Prostate gland (tissue), 2 donors: ENCODE measurements around the gene VAMP5. TPM values are rescaled to one million over a fixed set of nuclear protein-coding genes. Genes with fewer than 3 reads are reported as not detected.
A peak's percentile ranks its signal among the peaks of the same experiment; 100 is the strongest.

ENCODE experiments used
- DNase-seq: peaks from one replicate; pipeline ENCODE4 v3.0.0-alpha.2; 2019; ENCODE audit warnings: low spot score
- H3K27ac ChIP-seq, 2 donors: fragments of 200-600 bp; sonication (generic); 2 replicates each; pipeline ENCODE4 v1.5.1; 2017 to 2019
- H3K27me3 ChIP-seq: fragments of 200-600 bp; sonication (generic); replicated peaks from 2 replicates; pipeline ENCODE4 v1.5.1; 2019; ENCODE audit not compliant: insufficient read depth
- H3K36me3 ChIP-seq, 2 donors: fragments of 200-600 bp; sonication (generic); 1 replicate in 1 of 2; 2 replicates in 1 of 2; pipeline versions ENCODE4 v1.5.1 to v1.8.1; 2017 to 2019
- H3K4me1 ChIP-seq: fragments of 200-600 bp; sonication (generic); replicated peaks from 2 replicates; pipeline ENCODE4 v1.5.1; 2019
- H3K4me3 ChIP-seq, 2 donors: fragments of 200-600 bp; sonication (generic); 2 replicates each; pipeline ENCODE4 v1.5.1; 2017 to 2019
- H3K9me3 ChIP-seq: fragments of 200-600 bp; sonication (generic); 2 replicates; pipeline ENCODE4 v1.5.1; 2017
- POLR2A ChIP-seq: fragments of 450-650 bp; IDR thresholded peaks from one replicate; pipeline ENCODE4 v1.6.1; 2016; ENCODE audit warnings: antibody characterized with exemption, mild to moderate bottlenecking
- POLR2AphosphoS5 ChIP-seq: sonication (generic); formaldehyde crosslinking; IDR thresholded peaks from one replicate; pipeline ENCODE4 v1.6.1; 2017; ENCODE audit warnings: antibody characterized with exemption
- WGBS: methylation state at CpG from one replicate; pipeline ENCODE4 v1.1.5; 2018; 5-methylcytosine and 5-hydroxymethylcytosine counted together
- intact Hi-C: fragments of 100-400 bp; cut with DNase I; formaldehyde crosslinking; loops from one replicate; pipeline ENCODE4 v1.14.2; 2022
- total RNA-seq, 2 donors: library from RNA; depleted of rRNA; stranded (reverse); fragments of >200 nt; gene quantifications; one replicate each; pipeline ENCODE4 v1.1.0, GENCODE V29; 2016
- TF ChIP-seq, protein P1 (sequence below), 4 experiments: fragments of 200-600 bp in 2 of 4; fragments of 450-650 bp in 2 of 4; sonication (generic) in 2 of 4; IDR thresholded peaks; 1 replicate in 3 of 4; 2 replicates in 1 of 4; pipeline ENCODE4 v1.5.1; 2016 to 2019; ENCODE audit warnings: antibody characterized with exemption in 4 of 4, mild to moderate bottlenecking in 2 of 4, moderate library complexity in 2 of 4

VAMP5 gene
- total RNA-seq, 2 donors from 2014 or later, result 8.4 to 27.0 TPM

DNA sequence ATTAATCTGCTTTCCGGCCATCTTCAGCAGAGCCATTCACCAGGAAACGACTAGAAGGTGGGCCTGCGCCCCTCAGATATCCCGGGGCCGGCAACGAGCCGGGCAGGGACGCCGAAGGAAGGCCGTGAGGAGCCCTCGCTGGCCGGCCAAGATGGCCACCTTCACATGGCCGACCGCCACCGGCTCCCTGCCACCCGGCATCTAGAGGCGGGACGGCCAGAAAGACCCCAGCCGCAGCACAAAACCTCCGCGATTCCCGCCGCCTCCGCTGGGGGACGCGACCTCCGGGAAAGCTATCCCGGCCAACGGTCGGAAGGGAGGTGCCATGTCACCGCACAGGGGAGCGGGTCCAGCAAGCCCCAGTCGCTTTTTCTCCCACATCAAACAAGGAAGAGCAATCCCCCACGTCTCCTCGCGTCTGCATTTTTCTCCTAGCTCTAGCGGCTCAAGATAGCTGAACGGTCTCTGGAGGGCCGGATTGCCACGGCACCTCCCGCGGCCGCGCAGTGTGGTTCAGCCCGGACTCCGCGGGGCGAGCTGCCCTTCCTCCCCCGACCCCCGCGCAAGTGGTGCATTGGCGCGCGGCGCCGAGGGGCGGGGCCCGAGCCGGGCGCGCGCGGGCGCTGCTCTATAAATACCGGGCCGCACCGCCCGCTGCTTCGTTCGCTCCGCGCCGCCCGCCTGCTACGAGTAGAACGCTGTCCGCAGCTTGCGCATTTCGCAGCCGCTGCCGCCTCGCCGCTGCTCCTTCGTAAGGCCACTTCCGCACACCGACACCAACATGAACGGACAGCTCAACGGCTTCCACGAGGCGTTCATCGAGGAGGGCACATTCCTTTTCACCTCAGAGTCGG is 45.5 kb upstream of the VAMP5 start, which contains the start of gene MAT2A:
Gene MAT2A (plus strand): TSS at position 662 of the 854 bp plus-strand sequence. CDS start 120 bp downstream, at position 782.
- DNase-seq, result peak; percentile 88
- no peaks in the 10 kb centered on the region for H3K9me3 ChIP-seq
- intact Hi-C loops, result loop anchor here (1.0 kb wide), 1 partner anchor 101 kb away; no protein-coding TSS in a partner anchor
- peak within 1 kb of the TSS; percentile 88 to 90 for H3K4me3 ChIP-seq
- WGBS, result under 1% methylated on average over 74 of the region's 92 CpGs
- peak; percentile 74 for TF ChIP-seq POLR2AphosphoS5
- peak; percentile 99 for TF ChIP-seq POLR2A
- TF ChIP-seq, protein P1, sequence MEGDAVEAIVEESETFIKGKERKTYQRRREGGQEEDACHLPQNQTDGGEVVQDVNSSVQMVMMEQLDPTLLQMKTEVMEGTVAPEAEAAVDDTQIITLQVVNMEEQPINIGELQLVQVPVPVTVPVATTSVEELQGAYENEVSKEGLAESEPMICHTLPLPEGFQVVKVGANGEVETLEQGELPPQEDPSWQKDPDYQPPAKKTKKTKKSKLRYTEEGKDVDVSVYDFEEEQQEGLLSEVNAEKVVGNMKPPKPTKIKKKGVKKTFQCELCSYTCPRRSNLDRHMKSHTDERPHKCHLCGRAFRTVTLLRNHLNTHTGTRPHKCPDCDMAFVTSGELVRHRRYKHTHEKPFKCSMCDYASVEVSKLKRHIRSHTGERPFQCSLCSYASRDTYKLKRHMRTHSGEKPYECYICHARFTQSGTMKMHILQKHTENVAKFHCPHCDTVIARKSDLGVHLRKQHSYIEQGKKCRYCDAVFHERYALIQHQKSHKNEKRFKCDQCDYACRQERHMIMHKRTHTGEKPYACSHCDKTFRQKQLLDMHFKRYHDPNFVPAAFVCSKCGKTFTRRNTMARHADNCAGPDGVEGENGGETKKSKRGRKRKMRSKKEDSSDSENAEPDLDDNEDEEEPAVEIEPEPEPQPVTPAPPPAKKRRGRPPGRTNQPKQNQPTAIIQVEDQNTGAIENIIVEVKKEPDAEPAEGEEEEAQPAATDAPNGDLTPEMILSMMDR (IDR thresholded peaks at IDR 0.05), result peak; percentile 27 to 81 (median 59)
- H3K36me3 ChIP-seq, result peaks cover 0 to 11% of the 10 kb centered on the region in 2 donors
- peaks cover 8% of the 10 kb centered on the region for H3K4me1 ChIP-seq
- H3K27me3 ChIP-seq, result no peaks in the 10 kb centered on the region
- H3K27ac ChIP-seq, result peak within 1 kb of the TSS; percentile 98

DNA sequence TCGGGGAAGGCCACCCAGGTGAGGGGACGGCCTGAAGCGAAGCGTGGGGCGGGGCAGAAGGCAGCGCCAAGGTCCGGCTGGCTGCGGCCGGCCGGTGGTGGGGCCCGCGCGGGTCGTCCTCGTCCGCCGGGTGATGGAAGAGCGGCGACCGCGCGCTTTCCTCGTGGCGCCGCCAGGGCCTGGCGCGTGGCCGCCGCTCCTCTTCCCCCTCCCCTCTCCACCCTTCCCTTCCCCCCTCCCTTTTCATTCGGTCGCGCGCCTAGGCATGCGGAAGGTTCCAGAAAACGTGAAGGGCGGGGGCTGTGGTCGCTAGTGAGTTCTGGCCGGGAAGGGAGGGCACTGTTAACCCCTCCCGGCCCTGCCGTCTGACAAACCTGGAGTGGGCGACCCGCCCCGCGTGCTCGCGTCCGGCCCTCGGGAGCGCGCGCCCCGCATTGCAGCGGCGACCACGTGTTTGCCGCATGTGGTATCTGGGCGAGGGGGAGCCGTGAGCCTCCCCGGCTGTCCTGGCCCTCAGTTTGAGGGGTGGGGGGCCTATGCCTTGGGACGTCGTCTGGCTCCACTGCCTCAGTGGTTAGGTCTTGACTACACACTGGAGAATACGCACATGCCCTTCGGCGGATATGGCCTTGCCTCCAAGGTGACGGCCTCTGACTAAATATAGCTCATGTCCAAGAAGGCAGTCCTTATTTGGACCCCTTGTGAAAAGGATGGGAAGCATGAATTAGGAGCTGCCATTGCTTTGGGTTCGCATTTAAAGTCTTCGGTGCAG is 44.7 kb upstream of the VAMP5 start:
- H3K27ac ChIP-seq, result peak overlapping the region; percentile 98
- H3K27me3 ChIP-seq, result no peaks in the 10 kb centered on the region
- TF ChIP-seq POLR2A (no peak), POLR2AphosphoS5 (peak; percentile 46)
- TF ChIP-seq, protein P1 (IDR thresholded peaks at IDR 0.05), result peak in 2 of 4 experiments; percentile 18 to 41
- WGBS, result 0% methylated on average over 39 of the region's 67 CpGs
- H3K4me1 ChIP-seq, result peaks cover 8% of the 10 kb centered on the region
- H3K36me3 ChIP-seq, result peaks cover 0 to 18% of the 10 kb centered on the region in 2 donors
- H3K4me3 ChIP-seq, result peak overlapping the region; percentile 88 to 90
- H3K9me3 ChIP-seq, result no peaks in the 10 kb centered on the region
- DNase-seq, result peak; percentile 51
- intact Hi-C loops, result loop anchor here (1.0 kb wide), 1 partner anchor 102 kb away; no protein-coding TSS in a partner anchor

DNA sequence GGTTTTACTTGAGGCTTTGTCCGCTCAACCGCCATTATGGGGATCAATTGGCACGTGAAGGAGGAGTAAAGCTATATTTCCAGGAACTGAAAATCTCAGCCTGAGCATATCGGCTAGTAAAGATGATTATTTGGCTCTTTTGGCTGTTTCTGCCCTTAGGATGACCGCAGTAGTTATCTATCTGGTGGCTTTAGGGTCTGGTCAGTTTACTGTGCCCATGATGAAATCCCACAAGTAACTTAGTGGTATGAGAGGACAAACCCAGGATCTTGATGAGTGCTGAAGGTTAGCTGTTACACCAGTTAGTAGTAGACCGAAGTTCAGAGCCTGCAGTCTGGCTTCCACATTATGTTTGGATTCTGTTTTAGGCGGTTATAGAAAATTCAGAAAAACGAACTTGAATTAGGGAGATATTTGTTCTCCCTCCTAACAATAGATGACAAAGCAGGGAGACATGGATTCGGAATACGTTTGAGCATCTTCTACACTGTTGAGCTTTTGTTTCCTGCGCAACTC is 44.0 kb upstream of the VAMP5 start:
- Histone ChIP-seq H3K27me3 (no peaks in the 10 kb centered on the region), H3K9me3 (no peaks in the 10 kb centered on the region), H3K27ac (peak overlapping the region; percentile 98), H3K36me3 (peaks cover 0 to 18% of the 10 kb centered on the region in 2 donors), H3K4me3 (peak overlapping the region; percentile 88 to 90), H3K4me1 (peaks cover 8% of the 10 kb centered on the region)
- no peak for DNase-seq
- TF ChIP-seq POLR2AphosphoS5, result no peak
- TF ChIP-seq, protein P1 (IDR thresholded peaks at IDR 0.05), result no peak
- no peak for TF ChIP-seq POLR2A
- intact Hi-C loops, result no loop called here
- WGBS, result 2% methylated on average over 11 of the region's 11 CpGs

DNA sequence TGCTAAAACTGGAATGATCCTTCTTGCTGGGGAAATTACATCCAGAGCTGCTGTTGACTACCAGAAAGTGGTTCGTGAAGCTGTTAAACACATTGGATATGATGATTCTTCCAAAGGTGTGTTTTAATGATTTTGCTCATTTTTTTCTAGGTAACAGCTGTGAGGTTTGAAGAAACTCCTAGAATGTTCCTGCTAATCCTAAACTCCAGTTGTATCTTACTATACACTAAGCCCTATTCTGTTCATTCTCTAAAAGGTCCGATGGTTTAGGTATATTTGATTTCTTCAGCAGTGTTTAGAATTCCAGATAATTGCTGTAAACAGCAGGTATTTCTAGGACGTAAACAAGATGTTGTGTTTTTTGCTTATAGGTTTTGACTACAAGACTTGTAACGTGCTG is 43.0 kb upstream of the VAMP5 start:
- Histone ChIP-seq H3K4me1 (peaks cover 8% of the 10 kb centered on the region), H3K36me3 (peaks cover 0 to 18% of the 10 kb centered on the region in 2 donors), H3K9me3 (no peaks in the 10 kb centered on the region), H3K4me3 (peak overlapping the region in 1 of 2 donors; percentile 90), H3K27me3 (no peaks in the 10 kb centered on the region), H3K27ac (peak overlapping the region; percentile 21 to 98)
- WGBS, result 20% methylated on average over 4 of the region's 4 CpGs
- TF ChIP-seq, protein P1 (IDR thresholded peaks at IDR 0.05), result no peak
- TF ChIP-seq POLR2AphosphoS5 (no peak), POLR2A (no peak)
- no peak for DNase-seq
- intact Hi-C loops, result no loop called here
